OCI-LY1 (cell line): ENCODE data around the gene FAM193B.

Source experiments
- EZH2 ChIP-seq: fragments of 200-600 bp; sonication (generic), shearing (Covaris generic); IDR thresholded peaks from 2 replicates; pipeline ENCODE4 v1.8.0; 2017; ENCODE audit warnings: borderline replicate concordance, mixed run types, mild to moderate bottlenecking, antibody characterized with exemption, low read length, moderate library complexity, mixed read lengths
- TF ChIP-seq, protein P1 (sequence below): fragments of 200-600 bp; sonication (generic), shearing (Covaris generic); IDR thresholded peaks from 2 replicates; pipeline ENCODE4 v1.5.1; 2017; ENCODE audit warnings: mild to moderate bottlenecking, antibody characterized with exemption, low read length, moderate library complexity, mixed read lengths

DNA sequence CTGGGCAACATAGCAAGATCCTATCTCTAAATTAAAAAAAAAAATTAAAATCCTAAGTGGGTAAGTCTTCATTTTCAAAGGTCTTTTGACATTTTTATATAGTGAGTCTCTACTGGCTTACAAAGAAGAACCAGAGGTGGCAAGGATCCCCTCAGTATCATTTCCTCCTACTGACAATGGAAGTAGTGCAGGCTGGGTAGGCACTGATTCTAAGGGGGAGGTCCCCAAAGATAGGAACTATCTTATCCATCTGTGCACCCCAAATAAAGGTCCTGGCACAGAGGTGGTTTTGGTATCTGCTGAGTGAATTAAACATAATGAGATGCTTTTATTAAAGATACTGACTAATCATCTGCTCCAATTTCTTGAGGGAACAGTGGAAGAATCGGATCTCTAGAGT, 4.2 kb downstream of the FAM193B start:
- TF ChIP-seq, protein P1, sequence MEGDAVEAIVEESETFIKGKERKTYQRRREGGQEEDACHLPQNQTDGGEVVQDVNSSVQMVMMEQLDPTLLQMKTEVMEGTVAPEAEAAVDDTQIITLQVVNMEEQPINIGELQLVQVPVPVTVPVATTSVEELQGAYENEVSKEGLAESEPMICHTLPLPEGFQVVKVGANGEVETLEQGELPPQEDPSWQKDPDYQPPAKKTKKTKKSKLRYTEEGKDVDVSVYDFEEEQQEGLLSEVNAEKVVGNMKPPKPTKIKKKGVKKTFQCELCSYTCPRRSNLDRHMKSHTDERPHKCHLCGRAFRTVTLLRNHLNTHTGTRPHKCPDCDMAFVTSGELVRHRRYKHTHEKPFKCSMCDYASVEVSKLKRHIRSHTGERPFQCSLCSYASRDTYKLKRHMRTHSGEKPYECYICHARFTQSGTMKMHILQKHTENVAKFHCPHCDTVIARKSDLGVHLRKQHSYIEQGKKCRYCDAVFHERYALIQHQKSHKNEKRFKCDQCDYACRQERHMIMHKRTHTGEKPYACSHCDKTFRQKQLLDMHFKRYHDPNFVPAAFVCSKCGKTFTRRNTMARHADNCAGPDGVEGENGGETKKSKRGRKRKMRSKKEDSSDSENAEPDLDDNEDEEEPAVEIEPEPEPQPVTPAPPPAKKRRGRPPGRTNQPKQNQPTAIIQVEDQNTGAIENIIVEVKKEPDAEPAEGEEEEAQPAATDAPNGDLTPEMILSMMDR, result no peak
- TF ChIP-seq EZH2, result no peak
